Limb (tissue), 2 donors: Measurements from ENCODE around the gene TECPR2.
"Not testable (repeated sequence)": the region's sequence is repeated elsewhere in the genome, so short reads cannot be mapped to it uniquely, and the experiment has no call there.

ENCODE experiments used
- DNase-seq, 2 donors: peaks; one replicate each; pipeline ENCODE4 v3.0.0-alpha.2; 2016; ENCODE audit errors: extremely low spot score in 2 of 2

The TECPR2 gene

GRCh38 chr14:102362545-102363181, at the start of gene TECPR2, which contains the start of gene CINP:
Gene TECPR2 (plus strand): TSS chr14:102362941. CDS start chr14:102376722, 13,781 bp downstream.
Gene CINP (minus strand): TSS chr14:102362890. CDS start chr14:102362851, 39 bp downstream.
- DNase-seq: peak; percentile 93 to 98

- DNase-seq: peak; percentile 89 to 91
These were observed 48.3 kb upstream of the TECPR2 start for GRCh38 chr14:102314242-102315011.

GRCh38 chr14:102315121-102315520, 47.6 kb upstream of the TECPR2 start:
- DNase-seq: no peak

GRCh38 chr14:102316338-102316742, 46.4 kb upstream of the TECPR2 start:
- DNase-seq: peak in 1 of 2 donors; percentile 84

- DNase-seq: peak; percentile 89 to 98
These were observed 45.8 kb upstream of the TECPR2 start for GRCh38 chr14:102316743-102317563.

GRCh38 chr14:102317564-102318248, 45.0 kb upstream of the TECPR2 start:
- DNase-seq: peak; percentile 20 to 41

- peak in 1 of 2 donors; percentile 38 for DNase-seq
These were observed 43.9 kb upstream of the TECPR2 start for GRCh38 chr14:102318781-102319276.

GRCh38 chr14:102319351-102320032, 43.2 kb upstream of the TECPR2 start, which contains the start of gene ZNF839:
Gene ZNF839 (plus strand): TSS chr14:102319746. CDS start chr14:102319766, 20 bp downstream.
- DNase-seq: peak; percentile 93 to 96

- peak; percentile 32 to 71 for DNase-seq
These were observed 42.6 kb upstream of the TECPR2 start for GRCh38 chr14:102320033-102320660.

GRCh38 chr14:102320671-102321455, 41.9 kb upstream of the TECPR2 start:
- no peak for DNase-seq

GRCh38 chr14:102321456-102322422, 41.0 kb upstream of the TECPR2 start:
- DNase-seq: no peak

GRCh38 chr14:102323102-102323501, 39.6 kb upstream of the TECPR2 start:
- no peak for DNase-seq

GRCh38 chr14:102325791-102326345, 36.9 kb upstream of the TECPR2 start:
- no peak for DNase-seq

GRCh38 chr14:102326583-102326982, 36.2 kb upstream of the TECPR2 start:
- no peak for DNase-seq

- DNase-seq: not testable (repeated sequence)
These were observed 33.4 kb upstream of the TECPR2 start for GRCh38 chr14:102329381-102329780.

GRCh38 chr14:102330806-102331205, 31.9 kb upstream of the TECPR2 start:
- DNase-seq: no peak

GRCh38 chr14:102333390-102333789, 29.4 kb upstream of the TECPR2 start:
- DNase-seq: no peak
